Measurements from ENCODE around the gene ANXA1.
"Not testable (repeated sequence)": the region's sequence is repeated elsewhere in the genome, so short reads cannot be mapped to it uniquely, and the experiment has no call there.

The ANXA1 gene

GRCh38 chr9:73151653-73152542 is at the start of gene ANXA1:
ANXA1 (plus strand) TSS chr9:73151865; CDS start chr9:73158536, 6,671 bp downstream.
- no peak for DNase-seq

GRCh38 chr9:73104342-73104741 is 47.3 kb upstream of the ANXA1 start:
- DNase-seq, result no peak

GRCh38 chr9:73104921-73105320 is 46.7 kb upstream of the ANXA1 start:
- no peak for DNase-seq

GRCh38 chr9:73107489-73108069 is 44.1 kb upstream of the ANXA1 start:
- DNase-seq, result not testable (repeated sequence)

- no peak for DNase-seq
Observed at GRCh38 chr9:73114058-73114457, 37.6 kb upstream of the ANXA1 start.

DNA sequence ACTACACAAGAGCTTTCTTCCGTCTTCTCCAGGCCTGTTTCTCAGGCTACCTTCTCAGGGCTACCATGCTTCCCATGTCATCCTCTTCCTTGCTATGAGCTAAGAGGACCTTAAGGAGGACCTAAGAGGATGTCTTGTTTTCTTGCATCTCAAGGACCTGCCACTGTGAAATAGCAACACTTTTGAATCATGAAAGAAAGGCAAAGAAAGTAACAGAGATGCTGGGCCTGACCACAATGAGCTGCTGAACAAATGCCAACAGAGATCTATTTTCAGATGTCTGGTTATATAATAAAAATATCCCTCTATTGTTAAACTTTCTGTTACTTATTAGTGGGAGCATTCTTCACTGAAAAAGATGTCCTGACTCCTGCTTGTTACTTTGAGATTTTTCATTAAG is 36.7 kb upstream of the ANXA1 start:
- DNase-seq, result no peak

DNA sequence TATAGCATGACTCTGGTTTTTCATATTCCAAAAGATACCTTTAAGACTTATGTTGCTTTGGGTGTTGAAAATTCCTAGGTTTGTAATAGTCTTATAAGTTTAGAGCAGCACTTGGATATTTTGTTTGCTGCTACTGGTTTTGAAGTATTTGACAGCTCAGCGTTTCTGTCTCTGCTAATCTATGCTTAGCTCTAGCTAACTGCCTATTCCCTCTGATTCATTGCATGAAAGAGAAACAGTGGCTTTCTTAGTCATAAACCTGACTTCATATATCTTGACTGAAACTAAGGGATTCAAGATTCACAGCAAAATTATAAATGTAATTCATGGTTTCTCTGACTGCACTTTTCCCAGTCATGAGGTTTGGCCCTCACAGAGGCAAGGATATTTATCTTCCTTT is 35.6 kb upstream of the ANXA1 start:
- DNase-seq, result no peak

DNA sequence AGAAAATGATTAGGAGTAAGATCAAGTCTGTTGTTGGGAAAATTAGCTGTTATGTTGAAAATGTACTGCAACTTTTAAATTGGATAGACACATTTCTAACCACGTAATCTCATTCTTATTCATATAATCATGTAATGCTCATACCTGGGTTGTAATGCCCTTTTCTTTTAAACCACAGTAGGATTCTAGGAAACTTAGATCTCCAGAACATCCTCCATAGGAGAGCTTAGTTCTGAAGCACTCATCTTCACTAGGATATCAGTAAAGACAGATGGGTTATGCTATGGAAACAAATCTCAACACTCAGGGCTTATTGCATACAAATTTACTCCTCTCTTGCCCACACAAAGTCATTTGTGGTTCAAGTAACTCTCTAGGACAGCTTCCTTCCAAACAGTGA is 34.8 kb upstream of the ANXA1 start:
- DNase-seq, result no peak

DNA sequence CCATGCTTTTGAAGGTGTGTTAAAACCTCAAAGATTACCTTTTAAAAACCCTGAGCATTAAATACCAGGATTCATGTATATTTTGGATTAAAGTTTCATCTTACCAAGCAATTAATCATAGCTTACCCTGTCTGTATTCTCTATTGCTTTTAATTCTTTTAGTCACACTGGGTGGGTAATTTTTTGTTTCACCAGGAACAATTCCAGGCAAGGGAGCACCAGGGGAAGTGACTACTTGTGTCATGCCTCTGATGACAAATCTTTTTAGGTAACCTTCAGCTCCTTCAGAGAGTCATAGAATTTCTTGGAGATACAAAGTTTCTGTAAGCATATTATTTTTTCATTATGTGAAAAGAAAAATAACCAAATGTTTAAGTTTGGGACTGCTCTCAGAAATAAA is 33.4 kb upstream of the ANXA1 start:
- no peak for DNase-seq

DNA sequence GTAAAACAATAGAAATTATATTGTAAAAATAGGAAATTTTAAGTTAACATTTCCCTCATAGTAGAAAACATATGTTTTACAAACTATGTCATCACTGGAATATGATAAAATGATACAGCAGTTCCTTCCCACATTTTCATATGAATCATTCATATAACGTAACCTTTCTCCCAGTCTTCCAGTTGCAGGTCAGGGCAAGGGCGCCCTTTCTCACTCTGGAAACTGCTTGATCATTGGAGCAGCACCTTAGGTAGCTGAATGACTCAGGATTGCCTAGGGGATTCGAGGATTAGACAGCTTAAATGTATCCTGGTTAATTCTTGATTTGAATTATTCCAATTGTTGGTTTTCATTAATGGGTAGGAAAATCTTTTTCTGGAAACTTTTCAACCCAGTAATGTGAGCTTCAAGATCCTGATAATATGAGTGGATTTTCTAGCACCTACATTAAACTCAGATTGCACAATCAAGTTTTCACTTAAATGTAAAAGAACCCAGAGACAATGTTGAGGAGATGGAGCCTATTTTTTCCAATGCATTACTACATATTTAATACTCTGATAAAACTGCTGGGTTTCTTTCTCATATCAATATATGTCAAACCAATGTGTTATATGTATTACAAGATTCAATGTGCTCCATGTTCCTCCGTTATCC is 32.6 kb upstream of the ANXA1 start:
- DNase-seq, result no peak

DNA sequence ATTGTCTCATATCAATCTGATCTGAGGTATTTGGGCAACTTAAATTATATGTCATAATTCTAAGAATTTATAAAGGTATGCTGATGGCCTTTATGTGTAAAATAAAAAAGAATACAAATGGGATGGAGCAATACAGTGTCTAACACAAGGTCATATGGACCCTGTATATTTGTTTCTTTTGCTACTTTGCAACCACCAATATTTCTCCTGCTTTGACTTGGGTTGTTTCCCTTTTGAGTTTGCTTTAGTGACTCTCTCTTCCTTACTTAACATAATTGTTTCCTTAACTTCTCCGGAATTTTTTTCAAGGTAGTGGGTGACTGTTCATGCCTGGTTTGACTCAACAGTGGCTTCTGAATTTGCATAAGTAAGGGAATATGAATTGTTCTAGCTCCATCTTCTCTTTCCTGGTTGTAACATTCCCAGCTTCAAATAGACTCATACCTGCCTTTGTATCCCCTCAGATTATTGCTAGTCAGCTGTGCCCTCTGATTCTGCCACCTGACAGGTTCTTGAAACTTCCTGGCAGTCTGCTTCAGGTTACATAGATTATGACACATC is 30.2 kb upstream of the ANXA1 start:
- no peak for DNase-seq

- no peak for DNase-seq
Observed at GRCh38 chr9:73125651-73126050, 26.0 kb upstream of the ANXA1 start.

DNA sequence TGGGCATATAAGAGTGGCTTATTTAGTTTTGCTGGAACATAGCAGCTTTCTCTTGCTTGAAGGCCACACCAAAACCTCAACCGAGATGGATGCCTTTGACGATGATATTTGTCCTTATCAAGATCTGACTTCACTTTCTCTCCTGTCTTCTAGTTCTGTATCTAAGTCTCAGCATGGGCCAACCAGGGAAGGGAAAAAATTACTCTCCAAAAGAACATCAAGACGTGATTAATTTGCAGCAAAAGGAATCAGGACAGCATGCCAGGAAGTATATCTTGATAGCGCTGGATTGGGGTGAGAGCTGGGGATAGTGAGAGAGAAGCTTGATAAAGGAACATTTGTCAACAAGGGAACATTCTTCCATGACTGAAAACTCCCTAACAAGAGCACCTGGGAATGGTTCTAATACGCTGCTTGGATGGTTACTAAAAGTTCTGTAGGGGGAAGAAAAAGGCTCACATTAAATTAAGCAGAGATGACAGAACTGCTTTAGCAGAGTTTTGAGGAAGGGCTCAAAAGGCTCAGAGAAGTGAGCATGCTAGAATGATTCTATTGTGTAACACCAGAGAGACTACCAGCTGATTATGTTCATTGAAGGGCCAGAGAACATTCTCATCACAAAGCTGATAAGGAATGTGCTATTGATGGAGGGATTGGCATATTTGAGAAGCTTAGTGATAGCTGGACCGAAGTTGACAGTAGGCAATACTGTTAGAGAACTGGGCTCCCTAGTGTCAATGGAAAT is 21.6 kb upstream of the ANXA1 start:
- DNase-seq, result no peak

- DNase-seq, result no peak
Observed at GRCh38 chr9:73131461-73131860, 20.2 kb upstream of the ANXA1 start.

DNA sequence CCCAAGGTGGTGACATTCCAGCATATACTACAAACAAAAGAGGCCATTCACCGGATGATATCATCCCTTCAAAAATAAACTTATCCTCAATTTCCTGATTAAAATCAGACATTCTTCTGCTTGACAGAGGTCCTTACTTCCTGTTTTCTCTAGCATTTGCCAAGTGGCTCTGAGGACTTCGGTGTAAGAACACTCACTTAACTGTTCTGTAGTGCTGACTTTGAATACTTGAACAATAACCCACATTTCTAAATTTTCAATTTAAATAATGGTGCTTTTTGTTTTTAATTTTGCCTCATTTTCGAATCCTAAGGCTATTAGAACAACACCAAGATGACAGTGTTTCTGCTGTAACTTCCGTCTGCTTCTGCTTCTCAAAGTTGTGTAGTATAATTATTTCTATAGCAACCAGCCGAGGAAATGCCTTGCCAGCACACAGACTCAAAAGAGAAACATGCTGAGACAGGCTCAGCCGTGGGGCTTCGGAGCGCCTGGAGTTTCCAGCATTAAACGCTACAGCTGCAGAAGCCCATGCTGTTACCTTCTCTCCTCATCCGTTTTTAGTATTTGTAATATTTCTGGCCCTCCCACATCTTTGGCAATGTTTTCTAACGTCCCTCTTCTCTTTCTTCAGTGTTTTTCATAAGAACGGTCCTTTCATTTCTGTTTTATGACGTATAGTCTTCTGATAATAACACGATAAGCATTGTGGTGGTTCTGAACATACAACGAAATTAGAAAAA is 19.5 kb upstream of the ANXA1 start:
- DNase-seq, result peak; percentile 83

- DNase-seq, result no peak
Observed at GRCh38 chr9:73133022-73133651, 18.5 kb upstream of the ANXA1 start.

- DNase-seq, result no peak
Observed at GRCh38 chr9:73133921-73134407, 17.7 kb upstream of the ANXA1 start.

DNA sequence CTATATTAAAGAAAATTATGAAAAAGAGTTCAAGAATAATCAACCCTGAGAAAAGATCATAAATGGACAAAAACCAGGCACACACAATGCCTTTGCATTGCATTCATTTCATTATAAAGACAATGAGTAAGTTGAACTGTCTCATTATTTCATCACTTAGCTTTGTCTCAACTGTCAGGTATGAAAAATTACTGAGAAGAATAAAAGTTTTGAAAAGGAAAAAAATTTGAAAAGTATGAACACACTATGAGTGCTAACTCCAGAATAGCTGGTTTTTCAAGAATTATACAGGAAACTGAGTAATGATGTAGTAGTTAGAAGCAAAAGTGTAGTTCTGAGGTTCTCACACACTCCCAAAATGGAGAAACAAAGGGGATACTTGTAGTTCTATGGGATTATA is 16.3 kb upstream of the ANXA1 start:
- DNase-seq, result no peak

- DNase-seq, result no peak
Observed at GRCh38 chr9:73137286-73137899, 14.3 kb upstream of the ANXA1 start.

DNA sequence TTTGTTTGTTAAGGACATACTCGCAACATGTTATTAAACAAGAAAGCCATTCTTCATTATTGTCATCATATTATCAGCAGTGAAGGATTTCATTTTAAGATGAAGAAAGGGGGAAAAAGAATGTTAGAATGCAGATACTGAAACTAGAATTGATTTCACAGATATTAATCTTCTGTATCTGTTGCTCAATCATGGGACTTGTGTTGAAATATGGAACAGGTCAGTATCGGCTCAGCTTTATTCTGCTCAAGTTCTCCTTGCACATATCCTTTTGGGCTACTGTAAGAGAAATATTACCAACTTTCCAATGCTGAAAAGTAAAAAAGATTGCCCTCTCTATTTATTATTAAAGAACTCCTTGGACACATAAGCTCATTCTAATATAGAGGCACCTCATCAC is 13.8 kb upstream of the ANXA1 start:
- DNase-seq, result no peak

DNA sequence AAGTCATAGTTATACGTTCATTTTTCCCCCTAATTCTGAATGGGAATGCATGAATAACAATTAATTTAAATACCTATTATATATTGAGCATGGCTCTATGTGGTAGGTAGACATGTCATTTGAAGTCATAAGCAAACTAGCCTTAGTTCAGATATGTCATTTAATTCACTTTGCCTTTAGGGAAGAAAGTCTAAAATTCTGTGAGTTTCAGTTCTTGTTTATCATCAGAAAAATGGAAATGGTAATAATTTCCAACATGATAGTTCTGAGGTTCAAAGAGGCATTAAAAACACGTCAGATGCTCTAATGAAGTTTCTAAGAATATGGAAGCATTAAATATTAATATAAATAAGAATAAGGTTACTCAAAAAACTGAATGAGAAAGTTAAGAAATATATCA is 13.1 kb upstream of the ANXA1 start:
- DNase-seq, result no peak
